ENCODE data around the gene AKAP9.
A peak's percentile ranks its signal among the peaks of the same experiment; 100 is the strongest.
"Not testable (repeated sequence)": the region's sequence is repeated elsewhere in the genome, so short reads cannot be mapped to it uniquely, and the experiment has no call there.

The AKAP9 gene

DNA sequence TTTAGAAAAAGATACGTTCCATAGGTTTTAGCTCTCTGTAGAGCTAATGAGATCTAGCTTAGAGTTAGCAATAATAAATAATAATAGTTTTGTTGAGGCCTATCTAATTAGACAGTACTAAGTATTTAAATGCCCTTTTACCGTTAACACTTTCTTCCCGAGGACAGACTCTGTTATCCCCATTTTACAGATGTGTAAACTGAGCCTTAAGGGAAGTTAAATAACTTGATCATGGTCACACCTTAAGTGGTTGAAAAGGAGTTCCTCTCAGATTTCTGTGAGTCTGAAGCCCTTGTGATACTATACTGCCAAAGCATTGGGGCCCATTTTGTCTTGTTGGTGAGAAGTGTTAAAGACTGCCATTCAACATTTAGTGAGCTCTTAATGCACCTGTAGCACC is 132.0 kb downstream of the AKAP9 start:
- no peak for DNase-seq

- DNase-seq: no peak
Observed at GRCh38 chr7:92075455-92076158, 134.9 kb downstream of the AKAP9 start.

DNA sequence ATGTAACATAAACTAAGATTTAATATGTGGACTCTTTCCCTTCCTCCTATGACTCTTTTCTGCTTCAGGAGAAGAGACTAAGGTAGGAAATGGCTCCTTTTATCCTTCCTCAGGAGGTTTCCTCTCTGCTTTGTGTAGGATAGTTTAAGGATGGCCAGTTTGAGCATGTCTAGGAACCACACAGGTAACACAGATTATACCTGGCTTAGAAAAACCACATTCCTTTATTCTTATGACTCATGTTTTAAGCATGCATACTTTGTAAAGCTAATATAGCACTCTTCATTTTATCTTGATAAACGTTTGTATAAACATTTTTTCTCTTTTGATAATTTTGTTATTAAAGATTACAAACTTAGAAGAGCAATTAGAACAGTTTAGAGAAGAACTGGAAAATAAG is 135.8 kb downstream of the AKAP9 start:
- no peak for DNase-seq

GRCh38 chr7:92083922-92084321 is 143.3 kb downstream of the AKAP9 start:
- DNase-seq: not testable (repeated sequence)

DNA sequence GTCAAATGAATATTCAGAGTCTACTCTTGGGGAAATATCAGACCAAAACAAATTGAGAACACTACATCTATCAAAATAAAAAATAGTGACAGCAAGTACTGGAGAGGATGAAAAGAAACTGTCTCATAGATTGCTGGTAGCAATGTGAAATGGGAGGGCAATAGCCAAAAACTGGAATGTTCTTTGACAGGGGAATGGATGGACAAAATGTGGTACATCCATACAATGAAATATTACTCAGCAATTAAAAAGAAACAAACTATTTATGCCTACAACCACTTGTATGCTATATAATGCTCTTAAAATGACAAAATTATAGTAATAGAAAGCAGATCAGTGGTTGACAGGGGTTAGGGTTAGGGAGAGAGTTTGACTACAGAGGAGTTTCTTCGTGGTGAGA is 147.6 kb downstream of the AKAP9 start:
- DNase-seq: no peak

- no peak for DNase-seq
Observed at GRCh38 chr7:92092210-92092609, 151.5 kb downstream of the AKAP9 start.

GRCh38 chr7:92095380-92095779 is 154.7 kb downstream of the AKAP9 start:
- no peak for DNase-seq

GRCh38 chr7:92100534-92100933 is 159.9 kb downstream of the AKAP9 start:
- no peak for DNase-seq

DNA sequence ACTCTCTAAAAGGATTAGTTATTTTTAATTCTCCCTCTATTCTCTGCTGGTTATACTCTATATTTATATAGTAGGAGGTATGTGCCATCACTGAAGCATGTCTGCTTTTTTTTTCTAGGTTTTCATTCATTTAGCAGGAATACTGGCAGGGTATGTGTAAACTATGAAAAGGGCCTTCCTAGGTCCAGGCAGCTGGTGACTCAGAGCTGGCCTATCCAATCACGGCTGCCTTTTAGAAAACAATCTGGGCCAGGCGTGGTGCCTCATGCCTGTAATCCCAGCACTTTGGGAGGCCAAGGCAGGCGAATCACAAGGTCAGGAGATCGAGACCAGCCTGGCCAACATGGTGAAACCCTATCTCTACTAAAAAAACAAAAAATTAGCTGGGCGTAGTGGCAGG is 162.2 kb downstream of the AKAP9 start:
- DNase-seq: not testable (repeated sequence)

DNA sequence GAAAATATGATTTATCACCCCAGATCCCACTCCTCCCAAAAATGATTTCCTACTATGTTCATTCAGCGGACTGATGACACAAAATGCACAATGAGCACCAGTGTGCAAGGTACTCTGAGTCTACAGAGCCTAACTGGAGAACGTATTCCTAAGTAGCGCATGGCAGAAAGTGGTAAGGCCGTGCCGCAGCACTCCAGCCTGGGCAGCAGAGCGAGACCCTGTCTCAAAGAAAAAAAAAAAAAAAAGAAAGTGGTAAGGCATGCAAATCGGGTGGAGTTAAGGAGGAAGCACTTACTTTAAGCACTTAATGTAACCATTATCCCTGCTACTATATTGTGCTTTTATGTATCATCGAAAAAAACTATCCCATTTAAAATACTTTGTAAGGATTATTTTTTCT is 168.2 kb downstream of the AKAP9 start:
- DNase-seq: no peak

DNA sequence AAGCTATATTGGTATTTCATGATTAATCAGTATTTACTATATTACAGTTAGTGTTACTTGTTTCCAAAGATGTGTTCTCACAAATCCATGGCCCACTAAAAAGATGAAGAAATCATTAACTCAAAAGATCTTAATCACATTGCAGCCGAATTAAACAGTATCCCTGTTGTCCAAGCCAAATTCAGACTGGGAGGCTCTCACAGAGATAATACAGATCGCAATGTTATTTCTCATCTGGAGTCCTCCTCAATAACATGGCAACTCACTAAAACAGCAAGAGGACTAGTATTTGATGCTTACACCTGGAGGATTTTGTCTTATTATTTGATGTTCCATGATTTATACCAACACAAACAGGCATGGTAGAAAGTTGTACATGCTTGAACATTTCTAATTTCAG is 170.2 kb downstream of the AKAP9 start:
- DNase-seq: no peak

GRCh38 chr7:92115821-92116220 is 175.2 kb downstream of the AKAP9 start:
- DNase-seq: no peak

GRCh38 chr7:92116949-92117348 is 176.3 kb downstream of the AKAP9 start:
- no peak for DNase-seq

DNA sequence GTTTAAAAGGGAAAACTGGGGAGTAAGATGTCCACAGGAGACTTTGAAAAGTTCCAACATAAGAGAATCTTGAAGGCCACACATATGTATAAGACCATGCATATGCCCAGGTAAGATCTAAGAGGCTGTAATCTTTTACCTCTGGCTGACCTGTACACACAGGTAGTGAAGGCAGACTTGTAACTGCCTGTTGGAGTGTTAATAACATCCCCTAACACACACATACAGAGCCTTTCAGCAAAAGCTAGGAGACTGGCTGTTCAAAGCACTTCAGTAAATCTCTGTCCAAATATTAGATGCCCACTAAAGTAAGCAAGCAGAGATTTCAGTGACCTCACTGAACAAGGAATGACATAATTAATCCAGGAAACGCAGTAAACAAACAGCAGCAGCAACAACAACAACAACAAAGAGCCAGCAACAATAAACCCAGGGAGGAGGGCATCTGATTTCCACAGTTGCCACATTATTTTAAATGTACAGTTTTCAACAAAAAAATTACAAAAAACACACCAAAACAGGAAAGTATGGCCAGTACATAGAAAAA is 178.6 kb downstream of the AKAP9 start:
- DNase-seq: no peak

DNA sequence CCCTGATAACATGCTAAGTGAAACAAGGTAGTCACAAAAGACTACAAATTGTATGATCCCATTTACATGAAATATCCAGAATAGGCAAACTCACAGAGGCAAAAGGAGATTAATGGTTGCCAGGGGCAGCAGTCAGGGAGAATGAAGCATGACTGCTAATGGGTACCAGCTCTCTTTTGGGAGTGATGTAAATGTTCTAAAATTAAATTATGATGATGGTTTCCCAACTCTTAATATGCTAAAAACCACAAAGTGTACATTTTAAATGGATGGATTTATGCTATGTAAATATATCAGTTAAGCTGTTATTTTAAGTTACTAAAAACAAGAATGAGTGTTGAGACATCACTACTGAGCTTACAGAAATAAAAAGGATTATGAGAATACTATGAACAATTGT is 181.0 kb downstream of the AKAP9 start:
- no peak for DNase-seq

DNA sequence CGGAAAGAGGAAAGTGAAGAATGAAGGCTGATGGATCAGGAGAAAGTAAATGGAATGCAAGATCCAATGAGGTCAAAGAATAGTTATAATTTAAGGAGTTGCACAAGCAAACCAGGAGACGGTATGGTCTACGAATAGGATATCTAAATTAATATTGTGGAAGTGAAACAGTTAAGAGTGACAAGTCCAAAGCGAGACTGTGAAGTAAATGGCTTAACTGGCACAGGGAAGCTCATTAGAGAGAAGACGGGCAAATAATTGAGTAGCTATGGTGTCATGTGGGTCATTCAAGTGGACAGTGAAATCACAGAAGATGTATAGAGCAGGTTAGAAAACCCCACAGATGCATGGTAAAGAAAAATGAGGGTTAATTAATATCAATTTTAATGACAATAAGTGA is 190.4 kb downstream of the AKAP9 start:
- DNase-seq: no peak

DNA sequence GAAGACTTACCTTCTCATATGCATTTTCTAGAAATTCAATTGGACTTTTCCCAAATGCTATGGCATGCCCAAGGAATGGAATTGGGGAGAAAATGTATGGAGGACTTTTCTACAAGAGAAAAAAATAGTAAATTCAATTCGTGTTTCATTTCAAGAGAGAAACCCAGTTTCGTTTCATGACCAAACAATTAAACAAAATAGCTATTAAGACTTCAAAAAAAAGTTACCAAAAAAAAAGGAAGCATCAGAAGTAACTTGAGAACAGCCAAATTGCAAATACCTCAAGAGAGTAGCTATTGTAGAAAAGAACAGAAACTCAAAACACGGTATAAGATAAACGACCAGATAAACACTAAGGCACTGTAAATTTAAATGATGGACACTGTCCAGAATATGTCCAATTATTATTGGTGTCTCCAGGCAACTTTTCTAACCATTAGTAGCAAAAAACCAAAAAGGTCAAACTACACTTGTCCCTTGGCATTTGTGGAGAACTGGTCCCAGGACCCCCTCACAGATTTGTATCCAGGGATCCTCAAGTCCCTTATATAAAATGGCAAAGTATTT is 191.2 kb downstream of the AKAP9 start:
- DNase-seq: no peak

DNA sequence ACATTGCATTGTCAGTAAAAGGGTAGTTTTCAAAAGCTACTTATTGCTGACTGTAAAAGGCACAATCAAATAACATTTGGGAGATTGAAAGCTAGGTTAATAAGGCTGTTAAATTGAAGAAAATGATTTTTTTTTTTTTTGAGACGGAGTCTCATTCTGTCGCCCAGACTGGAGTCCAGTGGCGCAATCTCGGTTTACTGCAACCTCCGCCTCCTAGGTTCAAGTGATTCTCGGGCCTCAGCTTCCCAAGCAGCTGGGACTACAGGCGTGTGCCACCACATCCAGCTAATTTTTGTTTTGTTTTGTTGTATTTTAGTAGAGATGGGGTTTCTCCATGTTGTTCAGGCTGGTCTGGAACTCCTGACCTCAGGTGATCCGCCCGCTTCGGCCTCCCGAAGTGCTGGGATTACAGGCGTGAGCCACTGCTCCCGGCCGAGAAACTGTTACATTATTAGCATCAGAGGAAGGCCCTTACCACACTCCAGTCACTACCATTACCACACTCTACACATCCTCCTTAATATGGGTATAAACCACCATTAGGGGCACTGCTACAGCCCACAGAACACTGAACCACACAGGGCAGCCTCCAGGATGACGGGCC is 192.6 kb downstream of the AKAP9 start:
- DNase-seq: no peak

- DNase-seq: peak; percentile 55
Observed at GRCh38 chr7:92133737-92134270, 193.1 kb downstream of the AKAP9 start.

GRCh38 chr7:92134271-92135051 is 193.8 kb downstream of the AKAP9 start, which contains the start of gene CYP51A1:
Gene CYP51A1, minus strand, starts transcription at chr7:92134477. Its CDS starts 113 bp downstream, at chr7:92134364.
- DNase-seq: peak; percentile 92

GRCh38 chr7:92135052-92135889 is 194.6 kb downstream of the AKAP9 start:
- no peak for DNase-seq

DNA sequence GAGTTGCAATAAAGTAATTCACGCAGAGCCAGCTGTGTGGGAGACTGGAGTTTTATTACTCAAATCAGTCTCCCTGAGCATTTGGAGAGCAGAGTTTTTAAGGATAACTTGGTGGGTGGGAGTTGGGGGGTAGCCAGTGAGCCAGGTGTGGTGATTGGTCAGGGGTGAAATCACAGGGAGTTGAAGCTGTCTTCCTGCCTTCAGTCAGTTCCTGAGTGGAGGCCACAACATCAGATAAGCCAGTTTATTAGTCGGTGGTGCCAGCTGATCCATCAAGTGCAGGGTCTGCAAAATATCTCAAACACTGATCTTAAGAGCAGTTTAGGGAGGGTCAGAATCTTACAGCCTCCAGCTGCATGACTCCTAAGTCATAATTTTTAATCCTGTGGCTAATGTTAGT is 196.9 kb downstream of the AKAP9 start:
- no peak for DNase-seq

Measured in activated gamma-delta T cell treated with Interleukin-2 at 50 U/mL for 16 hours (primary cell).